22Rv1 (cell line): ENCODE measurements around the gene FBXL20.
"Not testable (repeated sequence)": the region's sequence is repeated elsewhere in the genome, so short reads cannot be mapped to it uniquely, and the experiment has no call there.

Experiments used
- H3K27ac ChIP-seq: fragments of 450-650 bp; 2 replicates; pipeline ENCODE4 v1.5.1; 2017
- ZFX ChIP-seq: fragments of 450-650 bp; IDR thresholded peaks from 2 replicates; pipeline ENCODE4 v1.6.1; 2017; ENCODE audit warnings: antibody characterized with exemption, borderline replicate concordance
- TF ChIP-seq, protein P1 (sequence below): fragments of 450-650 bp; IDR thresholded peaks from 2 replicates; pipeline ENCODE4 v1.5.1; 2017; ENCODE audit warnings: mild to moderate bottlenecking

Gene FBXL20

DNA sequence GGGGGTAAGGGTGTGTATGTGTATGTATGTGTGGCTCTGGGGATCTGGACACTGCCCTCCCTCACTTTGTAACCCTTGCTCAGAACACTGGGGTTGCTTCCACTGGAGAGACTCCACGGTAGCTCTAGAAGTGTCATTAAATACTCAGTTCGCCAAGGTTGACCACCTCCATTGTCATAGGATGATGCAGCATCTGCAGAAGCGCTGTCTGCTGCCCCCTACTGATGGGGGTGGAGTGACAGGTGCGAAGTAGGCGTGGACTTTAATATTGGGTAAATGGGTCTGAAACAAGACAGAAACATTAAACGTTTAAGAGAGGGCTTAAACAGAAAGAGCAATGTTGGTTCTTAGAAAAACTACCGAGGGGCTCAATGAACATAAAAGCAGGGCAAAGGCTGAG is 140.1 kb downstream of the FBXL20 start:
- no peak for TF ChIP-seq ZFX
- TF ChIP-seq, protein P1, sequence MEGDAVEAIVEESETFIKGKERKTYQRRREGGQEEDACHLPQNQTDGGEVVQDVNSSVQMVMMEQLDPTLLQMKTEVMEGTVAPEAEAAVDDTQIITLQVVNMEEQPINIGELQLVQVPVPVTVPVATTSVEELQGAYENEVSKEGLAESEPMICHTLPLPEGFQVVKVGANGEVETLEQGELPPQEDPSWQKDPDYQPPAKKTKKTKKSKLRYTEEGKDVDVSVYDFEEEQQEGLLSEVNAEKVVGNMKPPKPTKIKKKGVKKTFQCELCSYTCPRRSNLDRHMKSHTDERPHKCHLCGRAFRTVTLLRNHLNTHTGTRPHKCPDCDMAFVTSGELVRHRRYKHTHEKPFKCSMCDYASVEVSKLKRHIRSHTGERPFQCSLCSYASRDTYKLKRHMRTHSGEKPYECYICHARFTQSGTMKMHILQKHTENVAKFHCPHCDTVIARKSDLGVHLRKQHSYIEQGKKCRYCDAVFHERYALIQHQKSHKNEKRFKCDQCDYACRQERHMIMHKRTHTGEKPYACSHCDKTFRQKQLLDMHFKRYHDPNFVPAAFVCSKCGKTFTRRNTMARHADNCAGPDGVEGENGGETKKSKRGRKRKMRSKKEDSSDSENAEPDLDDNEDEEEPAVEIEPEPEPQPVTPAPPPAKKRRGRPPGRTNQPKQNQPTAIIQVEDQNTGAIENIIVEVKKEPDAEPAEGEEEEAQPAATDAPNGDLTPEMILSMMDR: peak; percentile 76
- no peak overlapping the region for H3K27ac ChIP-seq

DNA sequence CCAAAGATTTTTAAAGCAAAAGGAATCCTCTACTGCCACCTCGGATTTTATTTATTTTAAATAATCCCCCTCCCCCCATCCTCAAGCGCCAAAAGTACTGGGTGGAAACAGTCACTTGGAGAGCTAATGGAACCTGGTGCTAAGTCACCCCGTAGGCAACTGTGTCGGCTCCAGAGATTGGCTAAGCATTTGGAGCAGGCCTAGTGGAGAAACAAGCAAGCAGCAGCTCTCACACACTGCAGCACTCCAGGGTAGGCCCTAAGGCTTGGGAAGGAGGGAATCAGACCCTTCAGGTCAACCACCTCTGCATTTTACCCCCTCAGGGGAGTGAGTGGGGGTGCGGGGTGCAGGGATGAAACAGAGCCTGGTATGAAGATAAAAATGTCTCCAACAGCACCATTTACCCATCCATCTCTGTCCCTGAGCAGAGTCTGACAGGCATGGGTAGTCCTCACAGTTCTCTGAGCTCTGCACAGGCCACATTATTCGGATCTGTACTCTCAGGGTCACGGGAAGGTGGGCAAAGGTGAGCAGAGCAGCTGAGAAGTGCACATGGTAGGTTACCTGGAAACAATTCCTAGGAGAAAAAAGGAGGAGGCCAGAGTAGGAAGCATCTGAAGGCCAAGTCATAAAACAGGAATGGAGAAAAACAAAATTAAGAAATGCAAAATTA is 148.5 kb downstream of the FBXL20 start:
- no peak for TF ChIP-seq ZFX
- TF ChIP-seq, protein P1: no peak
- no peak overlapping the region for H3K27ac ChIP-seq

DNA sequence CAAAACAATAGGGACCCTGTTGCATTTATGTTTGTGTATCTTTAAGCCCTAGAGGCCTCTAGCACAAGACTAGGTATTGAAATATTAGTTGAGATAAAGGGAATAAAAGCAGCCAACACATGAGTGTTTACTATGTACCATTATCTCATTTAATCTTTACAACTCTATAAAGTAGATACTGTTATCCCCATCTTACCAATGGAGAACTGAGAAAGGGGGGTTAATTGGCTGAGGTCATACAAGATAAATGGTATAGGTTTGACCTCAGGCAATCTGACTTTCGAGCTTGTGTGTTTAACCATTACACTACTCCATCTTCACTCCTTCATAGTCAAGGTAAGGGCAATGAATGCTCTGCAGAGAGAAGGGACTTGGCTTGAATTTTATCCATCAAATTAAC is 149.4 kb downstream of the FBXL20 start:
- no peak overlapping the region for H3K27ac ChIP-seq

DNA sequence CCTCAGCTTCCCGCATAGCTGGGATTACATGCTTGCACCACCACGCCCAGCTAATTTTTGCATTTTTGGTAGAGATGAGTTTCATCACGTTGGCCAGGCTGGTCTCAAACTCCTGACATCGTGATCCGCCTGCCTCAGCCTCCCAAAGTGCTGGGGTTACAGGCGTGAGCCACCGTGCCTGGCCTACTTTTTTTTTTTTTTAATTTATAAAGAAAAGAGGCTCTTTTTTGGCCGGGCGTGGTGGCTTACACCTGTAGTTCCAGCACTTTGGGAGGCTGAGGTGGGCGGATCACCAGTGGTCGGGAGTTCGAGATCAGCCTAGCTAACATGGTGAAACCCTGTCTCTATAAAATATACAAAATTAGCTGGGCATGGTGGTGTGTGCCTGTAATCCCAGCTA is 151.3 kb downstream of the FBXL20 start:
- not testable (repeated sequence) for H3K27ac ChIP-seq

More for the DNA sequence above, 149.4 kb downstream of the FBXL20 start:
- TF ChIP-seq, protein P1: no peak
- TF ChIP-seq ZFX: no peak

DNA sequence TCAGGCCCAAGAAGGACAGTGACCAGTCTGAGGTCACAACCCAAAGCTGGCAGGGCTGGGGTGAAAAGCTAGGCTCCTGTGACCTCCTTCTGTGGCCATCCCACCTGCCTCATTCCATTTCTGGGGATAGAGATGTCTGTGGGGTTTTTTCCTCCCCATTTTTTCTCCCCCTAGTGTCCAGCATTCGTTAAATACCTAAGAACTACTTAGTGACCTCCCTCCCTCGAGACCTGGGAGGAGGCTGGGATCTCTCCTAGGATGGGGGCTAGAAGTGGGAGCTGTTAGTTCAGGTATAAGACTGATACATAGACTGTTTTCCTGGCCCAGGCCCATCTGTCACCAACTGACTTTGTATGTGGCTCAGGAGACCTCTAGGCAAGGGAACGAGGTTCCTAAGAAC is 155.2 kb downstream of the FBXL20 start:
- TF ChIP-seq ZFX: no peak
- TF ChIP-seq, protein P1: no peak

DNA sequence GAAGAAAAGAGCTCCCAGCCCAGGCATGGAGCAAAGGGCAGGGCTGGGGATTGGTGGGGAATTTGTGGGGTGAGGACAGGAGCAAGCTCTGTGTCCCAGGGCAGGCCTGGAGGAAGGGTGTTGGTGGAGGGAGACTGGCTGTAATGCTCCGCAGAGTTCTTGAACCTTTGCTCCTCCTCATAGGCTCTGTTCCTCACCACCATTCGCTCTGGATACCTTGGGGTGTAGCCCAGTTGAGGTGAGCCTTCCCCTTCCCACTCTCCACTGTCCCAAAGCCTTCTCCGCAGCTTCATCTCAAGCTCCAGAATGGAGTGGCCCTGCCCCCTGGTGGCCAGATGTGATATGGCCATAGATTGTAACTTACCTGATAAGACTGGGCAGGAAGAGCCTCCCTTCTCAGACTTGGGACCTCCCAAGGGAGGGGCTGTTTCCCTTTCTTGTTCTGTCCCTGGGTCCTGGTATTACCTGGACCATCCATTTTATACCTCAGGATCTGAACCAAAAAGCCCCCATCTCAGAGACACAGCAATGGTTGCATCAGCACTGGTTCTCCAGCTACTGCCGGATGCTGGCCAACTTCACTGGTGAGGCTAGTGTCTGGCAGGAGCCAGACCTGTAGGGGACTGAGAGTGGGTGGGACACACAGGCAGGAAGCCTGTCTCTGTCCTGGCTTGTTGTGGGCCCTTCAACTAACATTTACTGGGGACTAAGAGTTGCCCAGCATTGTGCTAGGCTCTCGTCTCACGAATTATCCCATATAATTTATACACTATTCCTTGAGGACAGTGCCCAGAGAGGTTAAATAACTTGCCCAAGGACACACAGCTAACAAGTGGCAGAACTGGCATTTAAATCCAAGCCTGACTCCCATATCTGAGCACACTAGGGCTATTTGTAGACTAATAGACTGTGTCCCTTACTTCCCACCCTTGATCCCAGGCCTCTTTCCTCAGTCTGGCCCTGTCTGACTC is 156.5 kb downstream of the FBXL20 start:
- no peak for TF ChIP-seq ZFX
- TF ChIP-seq, protein P1: peak; percentile 95
- no peak overlapping the region for H3K27ac ChIP-seq

More for the DNA sequence above, 155.2 kb downstream of the FBXL20 start:
- H3K27ac ChIP-seq: no peak overlapping the region

DNA sequence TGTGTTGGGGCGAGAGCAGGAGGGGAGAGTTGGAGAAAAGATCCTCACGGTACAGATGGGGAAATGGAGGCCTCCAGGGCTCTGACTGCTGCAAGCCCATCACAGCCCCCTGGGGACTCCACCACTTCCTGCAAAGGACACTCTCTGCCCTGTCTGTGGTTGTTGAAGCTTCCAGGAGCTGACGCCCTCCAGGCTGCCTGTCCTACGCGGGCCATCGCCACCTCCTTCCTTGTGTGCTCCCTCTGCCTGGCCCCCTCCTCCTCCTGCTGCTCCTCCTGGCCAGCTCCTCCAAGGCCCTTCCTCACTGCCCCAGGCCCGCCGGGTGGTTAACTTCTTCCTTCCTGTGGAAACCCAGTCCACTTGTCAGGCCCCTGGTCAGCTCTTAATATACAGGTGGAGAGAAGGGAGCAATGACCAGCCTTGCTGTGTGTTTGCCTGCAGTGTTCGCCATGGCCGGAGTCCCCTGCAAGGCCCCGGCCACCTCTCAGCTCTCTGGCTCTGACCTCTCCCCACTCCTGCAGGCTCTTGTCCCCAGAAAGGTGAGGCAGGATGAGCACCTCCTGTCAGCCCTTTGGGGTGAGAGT is 157.3 kb downstream of the FBXL20 start:
- no peak overlapping the region for H3K27ac ChIP-seq
- TF ChIP-seq, protein P1: no peak
- TF ChIP-seq ZFX: no peak
